Measurements from ENCODE around the gene CBARP. TPM values are rescaled to one million over a fixed set of nuclear protein-coding genes. Genes with fewer than 3 reads are reported as not detected.

The CBARP gene
- total and polyA plus RNA-seq, 2 donors (not counting 1 experiment from before 2014, with no cell fraction given), result 0.31 to 1.5 TPM

DNA sequence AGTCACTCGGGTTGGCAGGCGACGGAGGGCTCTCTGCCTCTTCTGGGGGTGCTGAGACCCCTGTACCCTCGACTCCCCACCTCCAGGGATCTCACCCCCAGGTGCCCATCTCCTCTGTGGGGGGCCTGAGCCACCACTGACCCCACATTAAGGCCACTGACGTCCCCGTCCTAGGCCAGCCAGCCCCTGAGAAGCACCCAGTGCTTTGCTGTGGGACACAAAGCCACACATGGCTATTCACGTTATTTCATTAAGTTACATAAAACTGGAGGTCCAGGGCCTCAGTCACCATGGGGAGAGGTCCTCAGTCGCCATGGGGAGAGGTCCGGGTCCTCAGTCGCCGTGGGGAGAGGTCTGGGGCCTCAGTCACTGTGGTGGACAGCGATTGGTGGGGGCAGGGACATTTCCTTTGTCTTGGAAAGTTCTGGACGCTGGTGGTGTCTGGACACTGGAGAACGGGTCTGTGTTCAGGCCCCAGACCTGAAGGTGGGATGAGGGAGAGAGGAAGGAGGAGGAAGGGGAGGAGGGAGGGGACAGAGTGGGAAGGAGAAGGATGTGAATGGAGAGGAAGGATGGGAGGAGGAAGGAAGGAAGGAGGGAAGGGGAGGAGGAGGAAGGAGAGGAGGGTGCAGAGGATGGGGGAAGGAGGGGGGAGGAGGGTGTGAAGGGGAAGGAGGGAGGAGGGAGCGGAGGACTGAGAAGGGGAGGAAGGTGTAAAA lies 43.9 kb upstream of the CBARP start:
- Histone ChIP-seq H3K9me3 (ENCODE audit: control insufficient read depth, insufficient read depth, low read depth, low read length) (no peaks in the 10 kb centered on the region), H3K27me3 (ENCODE audit: control insufficient read depth, insufficient read depth, low read length) (peaks cover 20% of the 10 kb centered on the region), H3K4me3 (replicated peaks in 1 of 4; ENCODE audit: control extremely low read depth in 1 of 4, insufficient read depth in 1 of 4, low read depth in 3 of 4, low read length in 4 of 4) (no peak overlapping the region), H3K4me1 (ENCODE audit: control insufficient read depth, extremely low read depth, insufficient read depth, low read length) (no peaks in the 10 kb centered on the region), H4K20me1 (ENCODE audit: control insufficient read depth, extremely low read depth, insufficient read depth, low read length) (no peaks in the 10 kb centered on the region), H3K36me3 (ENCODE audit: control insufficient read depth, insufficient read depth, low read length) (peaks cover 17% of the 10 kb centered on the region), H3K4me2 (ENCODE audit: extremely low read depth, insufficient read depth, low read length) (no peak overlapping the region), H3K79me2 (ENCODE audit: control insufficient read depth, insufficient read depth, low read length) (peaks cover 5% of the 10 kb centered on the region), H3K27ac (ENCODE audit: insufficient read depth, low read length) (no peak overlapping the region), H3K9ac (ENCODE audit: insufficient read depth, low read length) (no peak overlapping the region), H2AFZ (ENCODE audit: low read length) (no peak overlapping the region)
- no peak for DNase-seq (ENCODE audit: low read depth in 2 of 2)
- TF ChIP-seq CTCF (conservative IDR thresholded peaks at IDR 0.05 in 1 of 2, IDR thresholded peaks at IDR 0.05 in 1 of 2; ENCODE audit: low read depth in 1 of 2, low read length in 2 of 2), result no peak
- no peak for TF ChIP-seq EZH2 (IDR thresholded peaks at IDR 0.05; ENCODE audit: low read length, missing control alignments)

DNA sequence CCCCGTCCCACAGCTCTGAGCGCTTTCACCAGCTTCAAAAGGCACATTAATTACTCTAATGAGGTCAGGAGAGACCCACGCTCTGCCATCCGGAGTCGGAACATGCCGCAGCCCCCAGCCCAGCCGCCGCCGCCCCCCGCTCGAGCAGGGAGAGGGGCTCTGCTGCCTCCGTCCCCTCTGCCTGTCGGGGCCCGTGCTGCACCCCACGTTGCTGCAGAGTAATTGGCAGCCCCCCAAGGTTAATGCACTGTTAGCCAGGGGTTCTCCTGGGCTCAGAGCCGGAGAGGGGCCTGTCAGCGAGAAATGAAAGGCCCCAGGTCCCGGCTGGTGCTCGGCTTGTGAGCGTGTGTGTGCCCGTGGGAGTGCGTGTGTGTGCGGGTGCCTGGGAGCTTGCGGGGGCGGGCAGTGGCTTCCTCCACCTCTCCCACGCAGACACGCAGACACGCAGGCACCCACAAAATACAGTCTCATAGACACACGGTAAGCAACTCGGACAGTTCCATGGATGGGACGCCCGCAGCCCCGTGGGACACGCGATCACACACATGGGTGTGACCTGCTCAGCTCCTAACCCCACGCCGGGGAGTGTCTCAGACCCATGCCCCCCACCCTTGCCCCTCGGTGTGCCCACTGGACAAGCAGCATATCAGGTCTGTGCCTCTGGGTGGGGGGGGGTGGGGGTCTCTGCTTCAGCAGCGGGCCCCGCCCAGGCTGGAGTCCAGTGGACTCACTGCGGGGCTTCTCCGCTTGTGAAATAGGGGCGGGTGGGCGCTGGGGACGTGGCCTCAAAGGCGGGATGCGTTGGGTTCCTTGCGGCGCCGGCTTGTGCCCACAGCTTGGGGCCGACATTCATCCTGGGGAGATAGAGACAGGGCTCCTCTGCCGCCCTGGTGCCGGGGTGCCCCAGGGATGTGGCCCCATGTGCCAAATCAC lies 43.1 kb upstream of the CBARP start:
- H2AFZ ChIP-seq (ENCODE audit: low read length), result no peak overlapping the region
- no peak overlapping the region for H3K4me2 ChIP-seq (ENCODE audit: extremely low read depth, insufficient read depth, low read length)
- H3K27me3 ChIP-seq (ENCODE audit: control insufficient read depth, insufficient read depth, low read length), result peaks cover 14% of the 10 kb centered on the region
- no peak overlapping the region for H3K4me3 ChIP-seq (replicated peaks in 1 of 4; ENCODE audit: control extremely low read depth in 1 of 4, insufficient read depth in 1 of 4, low read depth in 3 of 4, low read length in 4 of 4)
- no peak for TF ChIP-seq EZH2 (IDR thresholded peaks at IDR 0.05; ENCODE audit: low read length, missing control alignments)
- TF ChIP-seq CTCF (conservative IDR thresholded peaks at IDR 0.05 in 1 of 2, IDR thresholded peaks at IDR 0.05 in 1 of 2; ENCODE audit: low read depth in 1 of 2, low read length in 2 of 2), result no peak
- peaks cover 17% of the 10 kb centered on the region for H3K36me3 ChIP-seq (ENCODE audit: control insufficient read depth, insufficient read depth, low read length)
- no peaks in the 10 kb centered on the region for H4K20me1 ChIP-seq (ENCODE audit: control insufficient read depth, extremely low read depth, insufficient read depth, low read length)
- H3K27ac ChIP-seq (ENCODE audit: insufficient read depth, low read length), result no peak overlapping the region
- H3K4me1 ChIP-seq (ENCODE audit: control insufficient read depth, extremely low read depth, insufficient read depth, low read length), result peaks cover 7% of the 10 kb centered on the region
- DNase-seq (ENCODE audit: low read depth in 2 of 2), result no peak
- H3K9me3 ChIP-seq (ENCODE audit: control insufficient read depth, insufficient read depth, low read depth, low read length), result no peaks in the 10 kb centered on the region
- H3K9ac ChIP-seq (ENCODE audit: insufficient read depth, low read length), result no peak overlapping the region
- H3K79me2 ChIP-seq (ENCODE audit: control insufficient read depth, insufficient read depth, low read length), result peaks cover 10% of the 10 kb centered on the region

DNA sequence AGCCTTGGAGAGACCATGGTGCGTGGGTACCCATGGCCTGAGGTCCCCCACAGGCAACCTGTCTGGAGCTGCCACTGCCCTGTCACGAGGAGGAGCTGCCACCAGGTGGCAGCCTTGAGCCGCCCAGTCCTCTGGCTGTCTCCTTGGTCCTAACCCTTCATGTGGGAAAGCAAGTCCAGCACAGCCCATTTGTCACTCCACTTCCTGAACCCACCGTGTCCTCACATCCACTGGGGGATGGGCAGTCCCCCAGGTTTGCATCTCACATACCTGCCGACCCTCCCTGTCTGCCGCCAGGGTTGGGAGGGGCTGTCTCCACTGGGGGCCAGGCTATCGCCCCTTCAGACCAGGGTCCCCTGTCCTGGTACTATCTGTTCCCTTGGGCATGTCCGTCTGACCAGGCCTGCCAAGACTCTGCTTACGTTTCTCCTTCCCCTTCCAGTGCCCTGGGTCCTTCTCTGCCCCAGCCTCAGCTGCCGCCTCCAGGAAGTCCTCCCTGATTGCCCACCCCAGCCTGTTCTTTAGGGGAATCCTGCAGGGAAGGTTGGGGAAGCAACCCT lies 42.1 kb upstream of the CBARP start:
- H2AFZ ChIP-seq (ENCODE audit: low read length), result no peak overlapping the region
- no peaks in the 10 kb centered on the region for H4K20me1 ChIP-seq (ENCODE audit: control insufficient read depth, extremely low read depth, insufficient read depth, low read length)
- H3K36me3 ChIP-seq (ENCODE audit: control insufficient read depth, insufficient read depth, low read length), result peaks cover 19% of the 10 kb centered on the region
- no peak overlapping the region for H3K4me2 ChIP-seq (ENCODE audit: extremely low read depth, insufficient read depth, low read length)
- no peak overlapping the region for H3K27ac ChIP-seq (ENCODE audit: insufficient read depth, low read length)
- TF ChIP-seq EZH2 (IDR thresholded peaks at IDR 0.05; ENCODE audit: low read length, missing control alignments) (no peak), CTCF (conservative IDR thresholded peaks at IDR 0.05 in 1 of 2, IDR thresholded peaks at IDR 0.05 in 1 of 2; ENCODE audit: low read depth in 1 of 2, low read length in 2 of 2) (peak; percentile 84 to 94)
- peak; percentile 63 to 81 for DNase-seq (ENCODE audit: low read depth in 2 of 2)
- H3K79me2 ChIP-seq (ENCODE audit: control insufficient read depth, insufficient read depth, low read length), result peaks cover 10% of the 10 kb centered on the region
- peaks cover 8% of the 10 kb centered on the region for H3K27me3 ChIP-seq (ENCODE audit: control insufficient read depth, insufficient read depth, low read length)
- H3K4me1 ChIP-seq (ENCODE audit: control insufficient read depth, extremely low read depth, insufficient read depth, low read length), result peaks cover 10% of the 10 kb centered on the region
- H3K9ac ChIP-seq (ENCODE audit: insufficient read depth, low read length), result no peak overlapping the region
- H3K9me3 ChIP-seq (ENCODE audit: control insufficient read depth, insufficient read depth, low read depth, low read length), result no peaks in the 10 kb centered on the region
- no peak overlapping the region for H3K4me3 ChIP-seq (replicated peaks in 1 of 4; ENCODE audit: control extremely low read depth in 1 of 4, insufficient read depth in 1 of 4, low read depth in 3 of 4, low read length in 4 of 4)
